HG03565 (cell line): ENCODE data around the gene HRH3.

ENCODE experiments used
- ATAC-seq: cut with Tn5 transposase; IDR thresholded peaks from one replicate; pipeline ENCODE4 v1.9.1; 2021; ENCODE audit warnings: mild to moderate bottlenecking, moderate library complexity; ENCODE audit not compliant: unreplicated experiment

Gene HRH3

DNA sequence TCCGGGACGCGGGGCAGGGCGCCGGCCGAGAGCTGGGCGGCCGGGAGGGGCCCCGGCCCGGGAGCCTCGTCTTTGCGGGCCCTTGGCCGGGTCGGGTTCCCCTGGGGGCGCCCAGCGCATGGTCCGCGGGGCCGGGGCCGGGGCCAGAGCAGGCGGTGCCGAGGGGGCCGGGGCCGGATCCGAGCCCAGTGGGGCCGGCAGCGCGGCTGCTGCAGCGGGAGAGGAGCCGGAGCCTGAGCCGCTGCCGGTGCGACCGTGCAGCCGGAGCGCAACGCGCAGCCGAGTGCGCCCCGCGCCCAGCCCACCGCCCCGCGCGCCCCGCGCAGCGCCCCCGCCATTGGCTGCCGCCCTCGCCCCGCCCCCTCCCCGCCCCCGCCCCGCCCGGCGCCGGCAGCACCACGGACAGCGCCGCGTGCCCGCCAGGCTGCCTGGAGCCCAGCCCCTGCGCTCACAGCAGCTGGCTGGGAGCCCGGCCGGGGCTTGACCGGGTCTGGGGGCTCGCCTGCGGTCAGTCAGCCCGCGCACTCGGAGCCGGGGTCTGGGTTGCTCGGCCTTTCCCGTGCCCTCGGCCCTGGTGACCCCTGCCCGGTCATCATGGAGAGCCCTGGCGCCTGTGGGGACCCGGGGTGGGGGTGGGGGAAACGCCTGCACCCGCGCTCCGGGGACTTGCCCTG is at the start of gene HRH3:
Gene HRH3 (minus strand): TSS at position 287 of the 674 bp plus-strand sequence. CDS start 308 bp downstream, outside the sequence.
- ATAC-seq: no peak

DNA sequence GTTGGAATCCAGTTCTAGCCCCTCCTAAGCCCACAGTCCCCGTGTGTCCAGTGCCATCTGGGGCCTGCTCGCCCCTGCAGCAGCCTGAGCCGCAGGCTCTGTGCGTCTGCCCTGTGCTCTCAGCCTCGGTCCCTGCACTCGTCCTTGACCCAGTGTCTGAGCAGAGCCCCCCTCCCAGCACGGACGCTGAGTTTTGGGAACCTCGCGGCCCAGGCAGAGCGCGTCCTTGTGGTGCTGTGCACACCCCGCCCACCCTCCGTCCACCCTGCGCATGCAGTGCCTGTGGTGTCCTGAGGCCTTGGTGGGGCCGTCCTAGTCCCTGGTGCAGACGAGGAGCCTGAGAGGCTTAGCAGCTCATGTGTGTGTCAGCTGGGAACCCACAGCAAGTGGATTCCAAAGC is 49.8 kb upstream of the HRH3 start:
- ATAC-seq: no peak

GRCh38 chr20:62269378-62269777 is 49.3 kb upstream of the HRH3 start:
- ATAC-seq: no peak

DNA sequence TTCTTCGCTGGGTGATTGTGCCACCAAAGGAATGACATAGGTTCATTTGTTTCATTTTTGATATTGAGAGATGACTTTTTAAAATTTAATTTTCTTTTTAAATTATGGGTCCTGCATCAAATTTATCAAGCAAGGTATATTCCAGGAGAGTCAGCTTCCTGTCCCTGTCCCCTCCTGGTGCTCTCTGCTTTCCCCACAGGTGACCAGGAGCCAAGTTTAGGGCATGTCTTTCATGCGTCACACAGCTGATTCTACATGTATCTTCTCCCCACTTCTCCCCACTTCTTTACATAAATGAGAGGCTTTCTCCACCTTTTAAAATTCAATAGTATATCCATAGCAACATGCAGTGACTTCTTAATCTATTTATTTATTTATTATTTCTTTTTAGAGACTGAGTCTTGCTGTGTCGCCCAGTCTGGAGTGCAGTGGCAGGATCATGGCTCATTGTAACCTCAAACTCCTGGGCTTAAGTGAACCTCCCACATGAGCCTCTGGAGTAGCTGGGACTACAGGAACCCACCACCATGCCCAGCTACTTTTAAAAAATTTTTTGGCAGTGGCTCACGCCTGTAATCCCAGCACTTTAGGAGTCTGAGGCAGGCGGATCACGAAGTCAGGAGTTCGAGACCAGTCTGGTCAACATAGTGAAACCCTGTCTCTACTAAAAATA is 48.3 kb upstream of the HRH3 start:
- ATAC-seq: no peak

GRCh38 chr20:62267543-62267942 is 47.5 kb upstream of the HRH3 start:
- ATAC-seq: no peak

DNA sequence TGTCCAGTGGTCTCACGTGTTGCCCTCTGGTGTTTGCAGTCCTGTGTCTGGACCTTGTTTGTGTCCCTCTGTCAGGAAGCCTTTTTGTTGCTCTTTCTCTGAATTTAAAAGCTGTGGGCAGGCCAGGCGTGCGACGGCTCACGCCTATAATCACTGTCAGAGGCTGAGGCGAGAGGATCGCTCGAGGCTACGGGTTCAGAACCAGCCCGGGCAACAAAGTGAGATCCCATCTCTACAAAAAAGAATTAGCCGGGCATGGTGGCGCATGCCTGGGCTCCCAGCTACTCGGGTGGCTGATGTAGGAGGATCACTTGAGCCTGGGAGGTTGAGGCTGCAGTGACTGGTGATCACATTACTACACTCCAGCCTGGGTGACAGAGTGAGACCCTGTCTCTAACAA is 46.8 kb upstream of the HRH3 start:
- ATAC-seq: no peak

DNA sequence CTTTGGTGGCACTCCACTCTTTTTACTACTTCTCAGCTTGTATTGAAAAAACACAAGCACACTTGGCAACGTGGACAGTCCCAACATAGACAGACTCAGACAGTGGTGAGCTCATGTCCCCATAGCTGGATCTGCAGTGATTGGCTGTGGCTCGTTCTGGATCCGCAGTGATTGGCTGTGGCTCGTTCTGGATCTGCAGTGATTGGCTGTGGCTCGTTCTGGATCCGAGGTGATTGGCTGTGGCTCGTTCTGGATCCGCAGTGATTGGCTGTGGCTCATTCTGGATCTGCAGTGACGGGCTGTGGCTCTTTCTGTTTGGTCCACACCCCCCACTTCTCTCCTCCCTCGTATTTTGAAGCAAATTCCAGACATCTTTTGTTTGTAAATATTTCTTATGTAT is 46.3 kb upstream of the HRH3 start:
- ATAC-seq: no peak

DNA sequence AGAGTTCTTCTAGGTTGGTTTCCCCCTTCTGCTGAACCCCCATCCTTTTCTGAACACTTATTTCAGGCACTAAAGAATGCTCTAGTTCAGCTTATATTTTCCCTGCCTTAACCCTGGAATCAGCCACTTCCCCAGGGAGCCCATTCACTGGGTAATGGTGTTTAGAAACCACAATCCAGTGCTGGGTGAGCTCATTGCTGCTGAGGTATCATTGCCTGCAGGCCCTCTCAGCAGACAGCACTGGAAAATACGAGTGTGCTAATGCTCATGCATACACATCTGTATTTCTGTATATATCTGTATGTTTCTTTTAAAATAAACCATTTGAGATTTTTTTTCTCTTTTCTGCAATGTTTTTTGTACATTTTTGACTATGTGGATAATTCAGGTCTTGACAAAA is 45.3 kb upstream of the HRH3 start:
- no peak for ATAC-seq

GRCh38 chr20:62263396-62263795 is 43.3 kb upstream of the HRH3 start:
- no peak for ATAC-seq

- no peak for ATAC-seq
Observed at GRCh38 chr20:62262064-62262463, 42.0 kb upstream of the HRH3 start.

- no peak for ATAC-seq
Observed at GRCh38 chr20:62259294-62259565, 39.2 kb upstream of the HRH3 start.

DNA sequence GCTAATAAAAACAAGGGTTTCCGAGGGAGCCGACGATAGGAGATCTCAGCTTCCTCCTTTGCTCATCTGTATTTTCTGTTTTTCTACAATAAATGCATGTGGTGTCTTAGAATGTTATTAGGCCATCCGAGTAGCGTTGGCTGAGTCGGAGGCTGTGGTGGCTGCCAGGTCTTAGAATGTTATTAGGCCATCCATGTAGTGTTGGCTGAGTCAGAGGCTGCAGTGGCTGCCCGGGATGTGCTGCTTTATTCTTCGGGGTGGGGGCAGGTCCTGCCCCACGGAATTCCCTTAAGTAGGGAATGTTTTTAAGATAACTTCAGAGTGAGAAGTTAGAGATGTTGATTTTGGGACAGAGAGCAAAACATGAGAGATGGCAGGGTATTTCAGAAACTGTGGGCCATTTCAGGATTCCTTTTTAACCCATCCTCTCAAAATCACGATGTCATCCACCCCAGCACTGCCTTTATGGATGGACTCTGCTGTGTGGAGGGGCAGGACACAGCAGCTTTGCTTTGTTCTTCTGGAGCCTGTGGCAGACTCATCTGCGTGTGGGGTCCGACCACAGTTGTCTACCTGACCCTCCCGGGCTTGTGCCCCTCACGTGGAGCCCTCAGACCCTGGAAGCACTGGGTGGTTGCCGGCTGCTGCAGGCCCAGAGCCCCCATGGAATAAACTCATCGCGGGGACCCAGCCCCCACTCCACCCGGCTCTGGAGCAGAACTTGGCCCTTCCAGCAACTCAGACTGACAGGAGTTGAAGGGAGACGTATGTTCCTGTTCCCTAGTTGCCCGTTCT is 38.6 kb upstream of the HRH3 start:
- ATAC-seq: no peak

GRCh38 chr20:62255976-62256375 is 35.9 kb upstream of the HRH3 start:
- ATAC-seq: no peak

DNA sequence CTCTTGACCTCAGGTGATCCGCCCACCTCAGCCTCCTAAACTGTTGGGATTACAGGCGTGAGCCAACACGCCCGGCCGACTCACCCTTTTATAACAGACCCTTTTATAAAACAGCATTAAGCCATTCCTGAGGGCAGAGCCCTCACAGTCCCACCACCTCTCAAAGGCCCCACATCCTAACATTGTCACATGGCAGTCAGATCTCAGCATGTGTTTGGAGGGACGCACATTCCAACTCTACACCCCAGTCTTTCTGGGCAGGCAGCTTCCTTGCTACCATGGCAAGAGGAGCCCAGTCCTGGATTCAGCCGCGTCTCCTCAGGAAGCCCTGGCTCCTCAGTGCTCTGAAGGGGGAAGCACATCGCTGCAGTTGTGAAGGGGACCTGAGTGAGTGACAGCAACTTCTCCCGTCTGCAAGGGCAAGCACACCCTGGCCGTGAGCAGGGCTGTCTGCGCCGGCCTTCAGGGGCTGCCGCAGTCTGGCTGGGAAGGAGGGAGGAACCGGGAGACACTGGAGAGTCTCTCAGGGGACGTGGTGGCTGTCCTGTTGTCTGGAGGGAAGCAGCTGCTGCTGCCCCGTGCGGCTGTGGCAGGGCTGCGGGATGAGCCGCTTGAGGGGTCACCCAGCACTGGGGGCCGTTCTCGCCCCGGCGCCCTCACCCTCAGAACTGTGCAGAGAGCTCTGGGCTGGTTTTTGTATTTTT is 34.1 kb upstream of the HRH3 start:
- ATAC-seq: no peak

DNA sequence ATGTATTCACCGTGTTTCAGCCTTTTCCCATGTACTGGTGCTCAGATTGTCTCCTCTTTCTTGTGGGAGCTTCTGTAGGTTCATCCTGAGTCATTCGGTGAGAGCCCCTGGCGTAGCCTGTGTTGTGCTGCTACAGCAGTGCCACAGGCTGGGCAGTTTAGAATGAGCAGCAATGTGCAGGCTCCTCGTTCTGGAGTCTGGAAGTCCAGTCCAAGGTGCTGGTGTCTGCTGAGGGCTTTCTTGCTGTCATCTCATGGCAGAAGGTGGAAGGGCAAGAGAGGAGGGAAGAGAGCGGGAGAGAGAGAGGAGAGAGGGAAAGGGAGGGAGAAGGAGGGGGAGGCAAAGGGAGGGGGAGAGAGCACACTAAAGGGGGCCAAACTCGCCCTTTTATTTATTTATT is 33.3 kb upstream of the HRH3 start:
- ATAC-seq: no peak

- ATAC-seq: no peak
Observed at GRCh38 chr20:62252342-62252966, 32.4 kb upstream of the HRH3 start.

GRCh38 chr20:62248890-62249560 is 28.9 kb upstream of the HRH3 start:
- no peak for ATAC-seq

DNA sequence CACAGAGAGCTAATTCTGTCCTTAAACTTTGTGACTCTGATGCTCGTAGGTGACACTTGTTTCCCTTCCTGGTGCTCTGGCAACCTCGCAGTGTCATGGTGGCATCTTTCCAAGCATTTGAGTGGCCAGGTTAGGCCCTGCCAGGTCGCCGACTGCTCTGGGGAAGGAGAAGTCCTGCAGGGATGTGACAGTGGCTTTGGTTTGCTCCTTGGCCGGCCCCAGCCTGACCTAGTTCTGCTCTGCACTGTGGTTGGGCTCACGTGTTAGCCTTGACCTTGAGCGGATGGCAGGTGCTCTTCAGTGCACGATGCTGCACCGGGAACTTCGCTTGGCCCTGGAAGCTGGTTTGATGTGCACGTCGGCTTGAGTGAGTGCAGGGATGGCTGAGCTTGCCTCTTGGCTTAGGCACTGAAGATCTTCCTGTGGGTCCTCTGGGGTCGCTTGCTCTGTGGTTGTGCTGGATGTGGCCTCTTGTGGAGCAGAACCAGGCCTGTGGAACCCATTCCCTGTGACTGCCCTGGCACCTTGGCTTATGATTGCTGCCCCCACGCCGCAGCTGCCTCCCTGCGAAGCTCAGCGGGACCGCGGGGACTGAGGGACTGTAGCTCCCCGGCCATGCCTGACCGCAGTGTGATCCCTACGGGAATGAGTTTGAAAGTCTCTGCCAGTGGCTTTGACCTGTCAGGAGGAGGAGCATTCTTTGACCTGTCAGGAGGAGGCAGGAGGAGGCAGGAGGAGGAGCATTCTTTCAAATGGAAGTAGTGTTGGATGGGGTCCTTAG is 27.0 kb upstream of the HRH3 start:
- ATAC-seq: no peak

- no peak for ATAC-seq
Observed at GRCh38 chr20:62246431-62246830, 26.4 kb upstream of the HRH3 start.

- ATAC-seq: no peak
Observed at GRCh38 chr20:62245911-62246280, 25.8 kb upstream of the HRH3 start.
